Esophagus muscularis mucosa (tissue), 3 donors: ENCODE results near the gene CHGA.

ENCODE experiments used
- CTCF ChIP-seq, 3 experiments: fragments of 200-600 bp in 2 of 3; fragments of 450-650 bp in 1 of 3; sonication (generic) in 2 of 3; IDR thresholded peaks; one replicate each; pipeline ENCODE4 v1.5.1; 2017 to 2019; ENCODE audit warnings: antibody characterized with exemption in 3 of 3, mild to moderate bottlenecking in 2 of 3, moderate library complexity in 1 of 3
- POLR2AphosphoS5 ChIP-seq, 2 donors: sonication (generic); formaldehyde crosslinking; IDR thresholded peaks; one replicate each; pipeline ENCODE4 v1.6.1; 2017; ENCODE audit warnings: antibody characterized with exemption in 2 of 2

DNA sequence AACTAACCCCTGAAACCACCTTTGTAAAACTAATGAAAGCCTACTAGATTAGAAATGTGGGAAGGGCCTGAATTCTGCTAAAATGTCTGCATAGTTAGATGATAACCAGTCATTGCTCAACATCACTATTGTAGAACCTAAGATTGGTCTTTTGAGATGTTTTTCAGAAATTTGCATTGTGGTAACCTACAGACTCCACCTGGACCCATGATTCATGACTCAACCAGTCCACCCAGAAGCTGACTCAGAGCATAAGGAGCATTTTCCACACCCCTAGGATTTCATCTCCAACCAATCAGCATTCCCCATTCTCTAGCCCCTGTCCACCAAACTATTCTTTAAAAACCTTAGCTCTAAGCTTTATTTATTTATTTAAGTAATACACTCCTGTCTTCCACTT is 30.4 kb upstream of the CHGA start:
- TF ChIP-seq CTCF (IDR thresholded peaks at IDR 0.05): no peak
- TF ChIP-seq POLR2AphosphoS5 (IDR thresholded peaks at IDR 0.05): no peak
